Endothelial cell of umbilical vein (primary cell): ENCODE measurements around the gene RAB32. TPM values are rescaled to one million over a fixed set of nuclear protein-coding genes. Genes with fewer than 3 reads are reported as not detected.

Experiments
- BruUV-seq: library from RNA; stranded (reverse); fragments of 400-500 nt; replicated peaks from 2 replicates; lab custom pipeline; 2021; lab: Mats Ljungman, UMichigan
- CTCF ChIA-PET: fragments of 300-600, 350-600 bp; sonication (Branson Sonifier 250); formaldehyde crosslinking; loops from one replicate; lab custom pipeline; 2021; ENCODE audit warnings: antibody characterized with exemption, inconsistent platforms; lab: Charles Lee
- POLR2A ChIA-PET: fragments of 300-600, 350-600 bp; sonication (Branson Sonifier 250); formaldehyde crosslinking; loops from one replicate; lab custom pipeline; 2021; ENCODE audit warnings: antibody characterized with exemption, inconsistent platforms; lab: Charles Lee
- DNase-seq: peaks from one replicate; pipeline ENCODE4 v3.0.0-alpha.2; 2011; ENCODE audit warnings: low read depth, low spot score
- FAIRE-seq: peaks from 2 replicates; lab custom pipeline; 2011; peaks lifted over from hg19 to GRCh38; lab: Jason Lieb, UNC
- H2AFZ ChIP-seq: 2 replicates; pipeline ENCODE4 v1.6.0; 2012; ENCODE audit warnings: low read depth, low read length, control low read depth, inconsistent platforms
- H3K27ac ChIP-seq: 2 replicates; pipeline ENCODE4 v1.5.1; 2011; ENCODE audit warnings: low read depth, mild to moderate bottlenecking, control low read depth, low read length, moderate library complexity; ENCODE audit not compliant: insufficient read depth
- H3K27me3 ChIP-seq, 2 experiments: 2 replicates each; pipeline versions ENCODE4 v1.6.0 to v1.6.1; 2011; ENCODE audit warnings: low read length in 2 of 2, mixed read lengths in 1 of 2; ENCODE audit not compliant: control insufficient read depth in 2 of 2, insufficient read depth in 2 of 2
- H3K36me3 ChIP-seq, 2 experiments: 2 replicates in 1 of 2; 3 replicates in 1 of 2; pipeline ENCODE4 v1.5.1; 2011; ENCODE audit warnings: low read length in 2 of 2, mild to moderate bottlenecking in 1 of 2, moderate library complexity in 1 of 2; ENCODE audit not compliant: control insufficient read depth in 2 of 2, insufficient read depth in 2 of 2; ENCODE audit errors: extremely low read depth in 1 of 2
- H3K4me1 ChIP-seq: 3 replicates; pipeline ENCODE4 v1.5.1; 2011; ENCODE audit warnings: mild to moderate bottlenecking, low read length; ENCODE audit not compliant: control insufficient read depth, insufficient read depth; ENCODE audit errors: extremely low read depth
- H3K4me2 ChIP-seq: 2 replicates; pipeline ENCODE4 v1.6.1; 2011; ENCODE audit warnings: low read length, control low read depth, mixed read lengths; ENCODE audit not compliant: insufficient read depth
- H3K4me3 ChIP-seq, 3 experiments: fragments of 200-600 bp in 1 of 3; sonication (generic), shearing (Covaris generic) in 1 of 3; replicated peaks in 1 of 3; 2 replicates each; pipeline ENCODE4 v1.5.1; 2011 to 2016; ENCODE audit warnings: control low read depth in 3 of 3, low read length in 3 of 3, mild to moderate bottlenecking in 2 of 3, inconsistent platforms in 1 of 3, low read depth in 1 of 3, moderate library complexity in 1 of 3; ENCODE audit not compliant: insufficient read depth in 1 of 3
- H3K79me2 ChIP-seq: 2 replicates; pipeline ENCODE4 v1.6.0; 2012; ENCODE audit warnings: low read length, inconsistent platforms; ENCODE audit not compliant: control insufficient read depth, insufficient read depth
- H3K9ac ChIP-seq: replicated peaks from 2 replicates; pipeline ENCODE3; 2011; ENCODE audit warnings: low read length, control low read depth; ENCODE audit not compliant: insufficient read depth; ENCODE audit errors: extremely low read depth
- H3K9me1 ChIP-seq: replicated peaks from 3 replicates; pipeline ENCODE4 v1.6.0; 2011; ENCODE audit warnings: mild to moderate bottlenecking, low read length; ENCODE audit not compliant: control insufficient read depth, insufficient read depth; ENCODE audit errors: extremely low read depth
- H3K9me3 ChIP-seq: replicated peaks from 2 replicates; pipeline ENCODE4 v1.5.1; 2012; ENCODE audit warnings: low read length, inconsistent platforms; ENCODE audit not compliant: control insufficient read depth, insufficient read depth
- H4K20me1 ChIP-seq: replicated peaks from 2 replicates; pipeline ENCODE3; 2011; ENCODE audit warnings: mild to moderate bottlenecking, low read length; ENCODE audit not compliant: control insufficient read depth, insufficient read depth; ENCODE audit errors: extremely low read depth
- EZH2 ChIP-seq: IDR thresholded peaks from 2 replicates; pipeline ENCODE4 v1.6.1; 2012; ENCODE audit warnings: borderline replicate concordance, low read depth, mild to moderate bottlenecking, moderate library complexity, low read length, inconsistent platforms; ENCODE audit not compliant: severe bottlenecking
- FOS ChIP-seq: IDR thresholded peaks from 2 replicates; pipeline ENCODE4 v1.6.1; 2011; ENCODE audit warnings: mild to moderate bottlenecking, low read length, moderate library complexity, borderline replicate concordance; ENCODE audit not compliant: insufficient read depth
- GATA2 ChIP-seq: IDR thresholded peaks from 2 replicates; pipeline ENCODE4 v1.7.0; 2011; ENCODE audit warnings: low read depth, mild to moderate bottlenecking, moderate library complexity, mixed read lengths, low read length; ENCODE audit not compliant: insufficient read length, insufficient read depth
- JUN ChIP-seq: IDR thresholded peaks from 2 replicates; pipeline ENCODE4 v1.6.1; 2011; ENCODE audit warnings: borderline replicate concordance, low read depth; ENCODE audit not compliant: insufficient read length, insufficient read depth
- MYC ChIP-seq: IDR thresholded peaks from one replicate; pipeline ENCODE4 v1.6.1; 2011; ENCODE audit warnings: mild to moderate bottlenecking, low read depth, low read length
- POLR2A ChIP-seq: IDR thresholded peaks from 2 replicates; pipeline ENCODE4 v1.6.1; 2012; ENCODE audit warnings: low read depth, mild to moderate bottlenecking, control low read depth, low read length
- POLR2AphosphoS5 ChIP-seq: IDR thresholded peaks from 2 replicates; pipeline ENCODE4 v1.6.1; 2012; ENCODE audit warnings: low read depth, mild to moderate bottlenecking, control low read depth, low read length, moderate library complexity; ENCODE audit not compliant: insufficient read depth
- dilution Hi-C: fragments of 300-500 bp; cut with MboI; formaldehyde crosslinking; loops from one replicate; pipeline ENCODE4 v1.15.0; 2019; ENCODE audit warnings: low sequenced_read_pairs; ENCODE audit not compliant: extremely low pct_ligation_motif_present
- intact Hi-C: fragments of 100-400 bp; cut with micrococcal nuclease; formaldehyde crosslinking; loops from one replicate; pipeline ENCODE4 v1.10.0; 2022
- polyA plus RNA-seq, 4 experiments: library from polyadenylated mRNA; depleted of rRNA in 3 of 4; stranded (reverse) in 3 of 4; unstranded in 1 of 4; fragments of >200 nt; gene quantifications; 2 replicates each; pipeline versions ENCODE4 v1.2.1 to v1.2.3, GENCODE V29; 2011 to 2012; ENCODE audit warnings: missing spikeins in 1 of 4
- total RNA-seq: library from RNA; stranded (reverse); gene quantifications from 2 replicates; pipeline ENCODE4 v1.2.3, GENCODE V29; 2021
- TF ChIP-seq, protein P1 (sequence below): IDR thresholded peaks from 2 replicates; pipeline ENCODE4 v1.6.1; 2011; ENCODE audit not compliant: insufficient read depth, insufficient read length
- TF ChIP-seq, protein P2 (sequence below), 2 donors: IDR thresholded peaks; 1 replicate in 1 of 2; 2 replicates in 1 of 2; pipeline ENCODE4 v1.5.1; 2011; ENCODE audit warnings: low read length in 2 of 2, mild to moderate bottlenecking in 2 of 2, moderate library complexity in 2 of 2, control low read depth in 1 of 2, inconsistent platforms in 1 of 2, low read depth in 1 of 2; ENCODE audit not compliant: insufficient read depth in 1 of 2; ENCODE audit errors: extremely low read depth in 1 of 2

RAB32 gene
- total and polyA plus RNA-seq, 2 donors (not counting 3 experiments of a cell fraction or from before 2014, with no cell fraction given), result 49.6 to 78.3 TPM

DNA sequence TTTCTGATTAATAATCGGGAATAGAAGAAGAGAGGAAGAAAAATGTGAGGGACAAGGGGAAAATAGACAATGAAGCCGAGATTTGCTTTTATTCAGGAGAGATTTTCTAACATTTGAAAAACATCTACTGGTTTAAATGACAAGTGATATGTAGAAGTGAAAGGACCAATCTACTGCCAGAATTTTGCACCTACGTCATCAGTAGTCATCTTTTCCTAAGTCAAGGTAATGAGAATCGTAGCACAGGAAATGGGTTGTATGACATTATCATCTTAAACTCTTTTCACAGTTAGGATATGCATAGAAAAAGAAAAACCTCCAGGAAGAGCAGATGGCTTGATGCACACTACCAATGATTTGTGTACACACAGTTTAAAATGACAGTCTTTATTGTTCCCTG lies 45.3 kb upstream of the RAB32 start:
- no peak overlapping the region for H3K4me2 ChIP-seq
- H3K27ac ChIP-seq, result no peak overlapping the region
- FAIRE-seq (no peak), DNase-seq (no peak)
- no peak overlapping the region for H3K4me3 ChIP-seq
- no peaks in the 10 kb centered on the region for H3K4me1 ChIP-seq
- CTCF ChIA-PET, result no interaction called here
- dilution Hi-C loops (no loop called here), intact Hi-C loops (no loop called here)
- no peak for TF ChIP-seq MYC
- no peak for TF ChIP-seq FOS
- TF ChIP-seq, protein P1, sequence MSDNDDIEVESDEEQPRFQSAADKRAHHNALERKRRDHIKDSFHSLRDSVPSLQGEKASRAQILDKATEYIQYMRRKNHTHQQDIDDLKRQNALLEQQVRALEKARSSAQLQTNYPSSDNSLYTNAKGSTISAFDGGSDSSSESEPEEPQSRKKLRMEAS, result no peak
- TF ChIP-seq POLR2AphosphoS5, result no peak
- no peak for TF ChIP-seq JUN
- no peak for TF ChIP-seq POLR2A
- TF ChIP-seq EZH2, result no peak
- TF ChIP-seq, protein P2, sequence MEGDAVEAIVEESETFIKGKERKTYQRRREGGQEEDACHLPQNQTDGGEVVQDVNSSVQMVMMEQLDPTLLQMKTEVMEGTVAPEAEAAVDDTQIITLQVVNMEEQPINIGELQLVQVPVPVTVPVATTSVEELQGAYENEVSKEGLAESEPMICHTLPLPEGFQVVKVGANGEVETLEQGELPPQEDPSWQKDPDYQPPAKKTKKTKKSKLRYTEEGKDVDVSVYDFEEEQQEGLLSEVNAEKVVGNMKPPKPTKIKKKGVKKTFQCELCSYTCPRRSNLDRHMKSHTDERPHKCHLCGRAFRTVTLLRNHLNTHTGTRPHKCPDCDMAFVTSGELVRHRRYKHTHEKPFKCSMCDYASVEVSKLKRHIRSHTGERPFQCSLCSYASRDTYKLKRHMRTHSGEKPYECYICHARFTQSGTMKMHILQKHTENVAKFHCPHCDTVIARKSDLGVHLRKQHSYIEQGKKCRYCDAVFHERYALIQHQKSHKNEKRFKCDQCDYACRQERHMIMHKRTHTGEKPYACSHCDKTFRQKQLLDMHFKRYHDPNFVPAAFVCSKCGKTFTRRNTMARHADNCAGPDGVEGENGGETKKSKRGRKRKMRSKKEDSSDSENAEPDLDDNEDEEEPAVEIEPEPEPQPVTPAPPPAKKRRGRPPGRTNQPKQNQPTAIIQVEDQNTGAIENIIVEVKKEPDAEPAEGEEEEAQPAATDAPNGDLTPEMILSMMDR (IDR thresholded peaks at IDR 0.05; ENCODE audit: extremely low read depth in 1 of 2, insufficient read depth in 1 of 2, low read depth in 1 of 2, low read length in 2 of 2), result no peak
- no peak for TF ChIP-seq GATA2
- POLR2A ChIA-PET, result no interaction called here
- no TSS peak for BruUV-seq
- H3K9ac ChIP-seq, result no peak overlapping the region
- H3K9me3 ChIP-seq, result no peaks in the 10 kb centered on the region
- no peaks in the 10 kb centered on the region for H3K9me1 ChIP-seq
- H2AFZ ChIP-seq, result no peak overlapping the region
- H4K20me1 ChIP-seq, result no peaks in the 10 kb centered on the region
- H3K79me2 ChIP-seq, result no peaks in the 10 kb centered on the region
- no peaks in the 10 kb centered on the region for H3K27me3 ChIP-seq
- H3K36me3 ChIP-seq, result no peaks in the 10 kb centered on the region
